NOMO-1 (cell line): Measurements from ENCODE around the gene RASSF5.
"Not testable (repeated sequence)": the region's sequence is repeated elsewhere in the genome, so short reads cannot be mapped to it uniquely, and the experiment has no call there.

ENCODE experiments used
- DNase-seq, 2 experiments: peaks; one replicate each; lab custom pipeline; 2025; ENCODE audit not compliant: unreplicated experiment in 2 of 2; lab: John Stamatoyannopoulos, UW

Gene RASSF5

GRCh38 chr1:206476058-206476457, 31.3 kb upstream of the RASSF5 start:
- DNase-seq, result no peak

GRCh38 chr1:206476591-206476990, 30.7 kb upstream of the RASSF5 start:
- no peak for DNase-seq

GRCh38 chr1:206477110-206477509, 30.2 kb upstream of the RASSF5 start:
- no peak for DNase-seq

GRCh38 chr1:206477581-206478380, 29.6 kb upstream of the RASSF5 start:
- no peak for DNase-seq

- DNase-seq, result no peak
Observed at GRCh38 chr1:206478746-206479145, 28.6 kb upstream of the RASSF5 start.

DNA sequence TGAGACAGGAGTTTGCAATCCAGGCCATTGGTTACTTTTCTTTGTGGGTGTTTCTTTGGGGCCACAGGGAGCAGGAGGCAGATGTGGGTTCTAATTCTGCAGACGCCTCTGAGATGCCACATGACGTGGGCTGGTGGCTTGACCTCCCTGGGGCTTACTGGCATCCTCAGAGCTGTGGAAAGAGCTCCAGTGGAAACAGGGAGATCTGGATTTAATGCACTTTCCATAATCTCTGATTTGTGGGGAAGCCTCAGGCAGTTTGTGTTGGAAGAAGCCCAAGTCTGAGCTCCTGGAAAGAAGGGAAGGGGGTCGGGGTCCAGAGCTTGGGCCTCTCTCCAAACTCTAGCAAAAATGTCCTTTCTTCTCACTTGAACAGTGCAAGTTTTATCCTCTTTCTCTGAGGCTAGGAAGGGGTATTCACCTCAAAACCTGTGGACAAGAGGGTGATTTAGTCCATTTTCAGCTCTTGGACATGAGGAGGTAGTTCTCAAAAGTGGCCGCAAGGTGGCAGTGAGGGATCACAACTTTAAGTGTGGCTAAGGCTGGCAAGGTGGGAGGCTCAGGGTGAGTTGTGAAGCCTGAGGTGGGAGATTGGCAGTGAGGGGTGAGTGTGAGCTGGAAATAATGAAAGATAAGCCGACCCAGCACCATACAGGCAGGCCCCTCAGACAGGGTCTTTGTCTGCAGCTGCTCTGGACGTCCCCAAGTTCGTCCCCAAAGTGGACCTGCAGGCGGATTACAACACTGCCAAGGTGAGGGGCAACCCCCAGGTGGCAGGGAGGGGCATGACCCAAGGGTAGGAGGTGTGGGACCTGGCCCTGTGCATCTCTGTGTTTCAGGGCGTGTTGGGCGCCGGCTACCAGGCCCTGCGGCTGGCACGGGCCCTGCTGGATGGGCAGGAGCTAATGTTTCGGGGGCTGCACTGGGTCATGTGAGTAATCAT, 27.9 kb upstream of the RASSF5 start:
- peak; percentile 32 to 40 for DNase-seq

- no peak for DNase-seq
Observed at GRCh38 chr1:206480211-206480610, 27.1 kb upstream of the RASSF5 start.

DNA sequence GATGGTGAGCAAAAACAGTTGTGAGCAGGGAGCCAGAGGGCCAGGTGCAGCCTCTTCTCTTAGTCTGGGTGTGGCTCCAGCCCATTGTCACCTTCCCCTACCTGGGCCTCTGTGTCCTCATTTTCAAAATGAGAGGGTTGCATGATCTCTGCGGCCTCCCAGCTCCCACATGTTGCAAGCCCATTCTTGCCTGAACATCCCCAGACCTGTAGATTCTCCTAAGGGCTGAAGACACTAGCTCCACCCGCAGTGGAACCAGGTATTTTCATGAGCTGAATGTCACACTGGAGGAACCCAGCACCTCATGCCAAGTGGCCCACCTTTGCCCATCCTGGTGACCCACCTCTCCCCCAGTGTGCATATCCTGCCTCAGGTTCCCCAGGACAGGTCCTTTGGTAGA, 24.7 kb upstream of the RASSF5 start:
- DNase-seq, result no peak

DNA sequence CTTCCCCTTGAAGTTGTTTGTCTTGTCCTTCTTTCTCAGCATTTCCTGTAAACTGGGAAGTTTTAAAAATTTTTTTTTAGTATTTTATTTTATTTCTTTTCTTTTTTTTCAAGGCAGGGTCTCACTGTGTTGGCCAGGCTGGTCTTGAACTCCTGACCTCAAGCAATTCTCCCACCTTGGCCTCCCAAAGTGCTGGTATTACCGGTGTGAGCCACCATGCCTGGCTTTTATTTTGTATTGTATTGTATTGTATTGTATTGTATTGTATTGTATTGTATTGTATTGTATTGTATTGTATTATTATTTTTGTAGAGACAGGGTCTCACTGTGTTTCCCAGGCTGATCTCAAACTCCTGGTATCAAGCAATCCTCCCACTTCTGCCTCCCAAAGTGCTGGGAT, 23.5 kb upstream of the RASSF5 start:
- DNase-seq, result not testable (repeated sequence)

DNA sequence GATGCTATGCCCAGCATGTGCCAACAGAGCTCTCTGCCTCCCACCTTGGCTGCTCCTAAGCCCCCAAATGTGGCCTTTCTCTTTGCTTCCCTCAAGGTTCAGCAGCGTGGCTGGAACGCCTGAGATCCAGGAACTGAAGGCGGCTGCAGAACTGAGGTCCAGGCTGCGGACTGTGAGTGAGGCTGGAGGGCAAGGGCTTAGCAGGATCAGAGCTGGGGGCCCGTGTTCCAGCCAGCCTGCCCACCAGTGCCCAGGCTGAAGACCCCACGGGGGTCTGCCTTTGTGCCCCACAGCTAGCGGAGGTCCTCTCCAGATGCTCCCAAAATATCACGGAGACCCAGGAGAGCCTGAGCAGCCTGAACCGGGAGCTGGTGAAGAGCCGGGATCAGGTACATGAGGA, 22.4 kb upstream of the RASSF5 start:
- DNase-seq, result no peak

DNA sequence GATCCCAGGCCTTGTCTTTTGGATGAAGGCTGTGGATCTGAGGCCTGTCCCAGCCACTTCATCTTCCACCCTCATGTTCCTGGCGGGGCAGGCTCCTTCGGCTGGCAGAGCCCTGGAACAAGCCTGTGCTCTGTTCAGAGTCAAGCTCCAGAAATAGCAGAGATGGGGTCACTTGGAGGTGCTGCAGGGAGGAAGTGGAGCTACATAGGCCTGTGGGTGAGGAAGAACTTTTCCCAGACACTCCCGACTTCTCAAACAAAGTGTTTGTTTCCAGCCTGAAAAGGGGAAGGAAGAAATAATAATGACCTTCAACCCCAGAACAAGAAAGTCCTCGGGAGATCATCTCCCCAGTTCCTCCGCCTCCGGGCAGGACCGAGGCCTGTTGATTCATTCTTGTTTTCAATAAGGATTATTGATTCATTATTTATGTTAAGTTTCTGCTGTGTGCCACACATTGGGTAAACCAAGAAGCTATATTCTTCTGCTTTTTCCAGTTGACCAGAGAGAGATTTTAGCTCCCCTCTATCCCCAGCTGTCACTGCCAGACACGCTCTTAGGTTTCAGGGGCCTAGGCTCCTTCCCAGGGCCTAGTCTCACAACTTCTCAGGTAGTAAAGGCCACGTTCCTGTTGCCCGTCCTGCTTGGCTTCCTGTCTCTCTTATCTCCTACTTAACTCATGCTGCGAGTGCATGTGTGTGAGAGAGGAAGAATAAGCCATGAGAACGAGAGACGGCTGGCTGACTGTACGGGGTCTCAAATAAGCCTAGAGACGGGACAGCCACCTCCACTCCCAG, 20.1 kb upstream of the RASSF5 start:
- no peak for DNase-seq

DNA sequence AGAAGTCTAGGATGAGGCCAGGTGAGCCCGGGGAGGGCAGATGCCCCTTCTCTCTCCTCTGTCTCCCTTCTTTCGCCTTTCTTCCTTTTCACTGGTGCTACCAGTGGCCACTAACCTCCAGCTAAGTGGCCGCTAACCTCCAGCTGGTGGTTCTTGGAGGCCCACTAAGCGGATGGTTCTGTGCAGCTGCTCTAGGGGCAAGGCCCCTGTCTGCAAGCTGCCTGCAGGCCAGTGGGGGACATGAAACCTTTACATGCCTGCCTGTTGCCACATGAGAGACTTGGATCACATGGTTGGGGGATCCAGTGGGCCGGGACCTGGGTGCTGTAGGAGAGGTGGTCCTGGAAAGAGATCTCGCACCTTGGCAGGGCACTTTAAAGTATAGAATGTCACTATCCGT, 19.4 kb upstream of the RASSF5 start:
- no peak for DNase-seq

GRCh38 chr1:206488466-206488865, 18.9 kb upstream of the RASSF5 start:
- DNase-seq, result no peak

DNA sequence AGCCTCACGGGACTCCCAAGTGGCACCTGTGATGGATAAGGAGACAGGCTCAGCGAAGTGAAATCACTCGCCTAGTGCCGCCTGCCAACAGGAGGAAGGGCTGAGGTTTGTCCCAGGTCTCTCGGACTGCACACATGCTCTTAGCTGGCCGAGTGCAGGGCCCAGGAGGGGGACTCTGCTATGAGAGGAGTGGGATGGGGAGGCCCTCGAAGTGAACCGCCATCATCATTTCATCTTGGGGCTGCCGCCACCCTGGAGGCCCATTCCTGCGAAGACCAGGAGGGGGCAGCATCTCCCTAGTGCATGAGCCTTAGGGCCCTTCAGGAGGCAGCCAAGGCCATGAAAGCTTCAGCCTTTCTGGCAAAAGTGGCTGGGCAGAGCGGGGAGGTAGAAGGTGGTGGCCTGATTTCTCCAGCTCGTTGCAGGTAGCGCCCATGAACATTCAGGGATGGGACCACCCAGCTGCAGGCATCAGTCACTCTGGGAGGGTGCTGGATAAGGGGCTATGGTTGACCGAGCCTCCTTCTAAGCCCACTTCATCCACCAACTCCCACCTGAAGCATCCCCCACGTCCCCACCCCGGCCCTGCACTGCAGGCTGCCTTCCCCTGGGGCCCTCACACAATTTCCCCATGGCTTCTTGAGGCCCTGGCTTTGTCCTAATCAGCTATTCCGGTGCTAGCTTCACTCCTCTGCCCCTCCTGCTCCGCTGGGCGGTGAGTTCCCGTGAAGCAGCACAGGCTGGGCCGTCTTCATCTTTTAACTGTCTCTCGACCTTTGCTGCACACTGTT, 17.2 kb upstream of the RASSF5 start:
- DNase-seq, result peak; percentile 50 to 74

DNA sequence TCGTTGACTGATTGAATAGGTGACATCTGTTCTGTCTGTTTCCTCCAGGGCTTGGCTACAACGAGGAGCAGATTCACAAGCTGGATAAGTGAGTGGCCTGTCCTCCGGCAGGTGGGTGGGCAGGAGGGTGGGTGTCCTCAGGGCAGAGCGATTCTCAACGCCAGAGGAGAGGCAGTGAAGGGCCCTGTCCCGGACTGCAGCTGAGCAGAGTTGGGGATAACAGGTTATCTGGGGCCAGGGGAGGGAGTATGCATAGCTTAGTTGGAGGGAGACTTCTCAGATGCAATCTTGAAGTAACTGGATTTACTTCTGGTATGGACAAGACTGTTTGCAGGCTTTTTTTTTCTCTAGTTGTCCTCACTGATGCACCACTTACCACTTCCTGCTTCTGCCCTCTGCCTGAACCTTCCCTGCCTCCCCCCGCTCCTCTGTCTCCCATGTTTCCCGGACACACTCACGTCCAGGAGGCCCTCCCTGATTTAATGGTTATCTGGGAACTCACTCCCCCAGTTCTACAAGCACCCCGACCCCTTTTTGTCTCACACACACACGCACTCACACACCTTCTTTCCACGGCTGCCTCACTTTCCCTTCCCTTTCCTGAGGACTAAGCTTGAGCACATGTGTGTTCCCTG, 16.4 kb upstream of the RASSF5 start:
- DNase-seq, result no peak

DNA sequence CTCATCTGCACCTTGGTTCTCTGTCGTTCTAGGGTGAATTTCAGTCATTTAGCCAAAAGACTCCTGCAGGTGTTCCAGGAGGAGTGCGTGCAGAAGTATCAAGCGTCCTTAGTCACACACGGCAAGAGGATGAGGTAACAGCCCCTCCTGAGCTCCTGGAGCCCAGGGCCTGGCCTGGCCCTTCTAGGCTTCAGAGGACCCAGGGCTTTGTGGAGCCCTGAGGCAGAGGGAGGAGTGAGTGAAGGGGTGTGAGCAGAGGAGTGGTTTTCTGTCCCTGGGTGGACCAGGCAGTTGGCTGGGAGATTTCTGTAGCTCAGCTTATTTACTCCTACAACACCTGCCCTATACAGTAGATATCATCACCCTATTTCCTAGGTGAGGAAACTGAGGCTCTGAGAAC, 15.7 kb upstream of the RASSF5 start:
- DNase-seq, result no peak

GRCh38 chr1:206492589-206492988, 14.7 kb upstream of the RASSF5 start:
- no peak for DNase-seq

DNA sequence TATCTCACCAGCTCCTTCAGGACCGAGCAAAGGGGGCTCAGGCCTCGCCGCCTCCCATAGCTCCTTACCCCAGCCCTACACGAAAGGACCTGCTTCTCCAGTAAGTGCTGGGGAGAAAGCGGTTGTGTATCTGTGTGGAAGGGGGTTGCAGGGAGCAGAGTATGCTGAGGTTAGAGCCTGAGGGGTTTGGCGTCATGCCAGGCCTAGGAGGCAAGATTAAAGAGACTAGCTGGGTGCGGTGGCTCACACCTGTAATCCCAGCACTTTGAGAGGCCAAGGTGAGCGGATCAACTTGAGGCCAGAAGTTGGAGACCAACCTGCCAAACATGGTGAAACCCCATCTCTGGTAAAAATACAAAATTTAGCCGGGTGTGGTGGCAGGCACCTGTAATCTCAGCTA, 14.1 kb upstream of the RASSF5 start:
- DNase-seq, result no peak

- no peak for DNase-seq
Observed at GRCh38 chr1:206495011-206495461, 12.3 kb upstream of the RASSF5 start.
